Hepatocyte (in vitro differentiated cells): Measurements from ENCODE around the gene IL1R2. TPM values are rescaled to one million over a fixed set of nuclear protein-coding genes. Genes with fewer than 3 reads are reported as not detected.

ENCODE experiments used
- DNase-seq: peaks from one replicate; pipeline ENCODE4 v3.0.0-alpha.2; 2016; ENCODE audit warnings: low spot score
- H2AFZ ChIP-seq: fragments of 200-600 bp; sonication (generic); 2 replicates; pipeline ENCODE4 v1.6.0; 2016; ENCODE audit warnings: antibody characterized with exemption, mild to moderate bottlenecking
- H3K27ac ChIP-seq: fragments of 200-600 bp; sonication (generic); 2 replicates; pipeline ENCODE4 v1.5.1; 2016; ENCODE audit warnings: mild to moderate bottlenecking
- H3K27me3 ChIP-seq: fragments of 200-600 bp; sonication (generic); 2 replicates; pipeline ENCODE4 v1.6.1; 2016
- H3K36me3 ChIP-seq: fragments of 200-600 bp; sonication (generic); replicated peaks from 2 replicates; pipeline ENCODE4 v1.5.1; 2016; ENCODE audit warnings: low read depth; ENCODE audit not compliant: insufficient read depth
- H3K4me1 ChIP-seq: fragments of 200-600 bp; sonication (generic); 2 replicates; pipeline ENCODE4 v1.5.1; 2016; ENCODE audit warnings: mild to moderate bottlenecking, moderate library complexity; ENCODE audit not compliant: insufficient read depth
- H3K4me2 ChIP-seq: fragments of 200-600 bp; sonication (generic); 2 replicates; pipeline ENCODE4 v1.6.0; 2016
- H3K4me3 ChIP-seq: fragments of 200-600 bp; sonication (generic); 2 replicates; pipeline ENCODE4 v1.5.1; 2016; ENCODE audit warnings: mild to moderate bottlenecking
- H3K79me2 ChIP-seq: fragments of 200-600 bp; sonication (generic); 2 replicates; pipeline ENCODE4 v1.6.0; 2017; ENCODE audit warnings: mild to moderate bottlenecking
- H3K9me2 ChIP-seq: fragments of 200-600 bp; sonication (generic); replicated peaks from 2 replicates; pipeline ENCODE4 v1.6.0; 2017; ENCODE audit warnings: mild to moderate bottlenecking; ENCODE audit not compliant: insufficient read depth
- H3K9me3 ChIP-seq: fragments of 200-600 bp; sonication (generic); 2 replicates; pipeline ENCODE4 v1.5.1; 2016; ENCODE audit warnings: low read depth, mild to moderate bottlenecking
- H4K20me1 ChIP-seq: fragments of 200-600 bp; sonication (generic); 2 replicates; pipeline ENCODE4 v1.6.0; 2016; ENCODE audit warnings: mild to moderate bottlenecking; ENCODE audit not compliant: insufficient read depth, poor library complexity, severe bottlenecking
- CTCF ChIP-seq: fragments of 200-600 bp; sonication (generic); IDR thresholded peaks from 2 replicates; pipeline ENCODE4 v1.5.1; 2016; ENCODE audit warnings: antibody characterized with exemption, mild to moderate bottlenecking; ENCODE audit not compliant: poor library complexity
- EZH2 ChIP-seq: fragments of 200-600 bp; sonication (generic); IDR thresholded peaks from 2 replicates; pipeline ENCODE4 v1.6.1; 2016; ENCODE audit warnings: antibody characterized with exemption, mild to moderate bottlenecking, borderline replicate concordance
- EZH2phosphoT487 ChIP-seq: fragments of 200-600 bp; sonication (generic); IDR thresholded peaks from one replicate; pipeline ENCODE4 v1.6.1; 2018; ENCODE audit warnings: antibody characterized with exemption, mild to moderate bottlenecking, low read depth, moderate library complexity; ENCODE audit not compliant: unreplicated experiment, severe bottlenecking
- WGBS: methylation state at CpG from one replicate; pipeline ENCODE4 v1.1.6; 2016; ENCODE audit warnings: low lambda C conversion rate; ENCODE audit errors: missing lambda C conversion rate; 5-methylcytosine and 5-hydroxymethylcytosine counted together
- polyA plus RNA-seq: library from polyadenylated mRNA; unstranded; fragments of >200 nt; fragmentation: Nextera tagmentation; extraction: Ambion mirVana; gene quantifications from 2 replicates; pipeline ENCODE4 v1.2.1, GENCODE V29; 2016
- total RNA-seq: library from RNA; depleted of rRNA; stranded (reverse); fragments of >200 nt; gene quantifications from 2 replicates; pipeline ENCODE4 v1.2.3, GENCODE V29; 2014

Gene IL1R2
- total and polyA plus RNA-seq, 2 experiments from 2014 or later, result 1.3 to 5.8 TPM

GRCh38 chr2:102025016-102025501 lies 33.3 kb downstream of the IL1R2 start:
- no peaks in the 10 kb centered on the region for H3K36me3 ChIP-seq
- no peaks in the 10 kb centered on the region for H3K9me3 ChIP-seq
- WGBS, result 66% methylated on average over 1 of the region's 1 CpG
- no peaks in the 10 kb centered on the region for H3K27me3 ChIP-seq
- no peaks in the 10 kb centered on the region for H4K20me1 ChIP-seq
- H3K4me1 ChIP-seq, result peaks cover 30% of the 10 kb centered on the region
- no peak overlapping the region for H3K4me2 ChIP-seq
- no peak overlapping the region for H3K4me3 ChIP-seq
- no peaks in the 10 kb centered on the region for H3K9me2 ChIP-seq
- DNase-seq, result no peak
- TF ChIP-seq EZH2 (no peak), EZH2phosphoT487 (no peak), CTCF (no peak)
- no peaks in the 10 kb centered on the region for H3K79me2 ChIP-seq
- H2AFZ ChIP-seq, result no peak overlapping the region
- H3K27ac ChIP-seq, result peak overlapping the region; percentile 82

- Histone ChIP-seq H4K20me1 (no peaks in the 10 kb centered on the region), H3K4me3 (no peak overlapping the region), H3K36me3 (no peaks in the 10 kb centered on the region), H3K9me3 (no peaks in the 10 kb centered on the region), H3K79me2 (no peaks in the 10 kb centered on the region), H2AFZ (no peak overlapping the region), H3K27me3 (no peaks in the 10 kb centered on the region), H3K4me2 (no peak overlapping the region), H3K9me2 (no peaks in the 10 kb centered on the region), H3K27ac (peak overlapping the region; percentile 82), H3K4me1 (peaks cover 30% of the 10 kb centered on the region)
- WGBS, result 86% methylated on average over 6 of the region's 6 CpGs
- no peak for TF ChIP-seq EZH2
- no peak for TF ChIP-seq CTCF
- TF ChIP-seq EZH2phosphoT487, result no peak
- DNase-seq, result no peak
These were observed 34.0 kb downstream of the IL1R2 start for GRCh38 chr2:102025583-102026267.

GRCh38 chr2:102027036-102027980 lies 35.5 kb downstream of the IL1R2 start:
- Histone ChIP-seq H3K79me2 (no peaks in the 10 kb centered on the region), H3K4me2 (no peak overlapping the region), H3K9me3 (no peaks in the 10 kb centered on the region), H3K27ac (peak overlapping the region; percentile 82), H4K20me1 (no peaks in the 10 kb centered on the region), H3K27me3 (no peaks in the 10 kb centered on the region), H3K36me3 (no peaks in the 10 kb centered on the region), H2AFZ (no peak overlapping the region), H3K4me1 (peaks cover 22% of the 10 kb centered on the region), H3K9me2 (no peaks in the 10 kb centered on the region), H3K4me3 (no peak overlapping the region)
- 55% methylated on average over 8 of the region's 8 CpGs for WGBS
- TF ChIP-seq EZH2phosphoT487 (no peak), EZH2 (no peak), CTCF (no peak)
- no peak for DNase-seq
